Peyer's patch (tissue), 4 donors: Measurements from ENCODE around the gene HPSE2.

Experiments used
- POLR2A ChIP-seq, 2 donors: fragments of 450-650 bp; IDR thresholded peaks; one replicate each; pipeline ENCODE4 v1.5.1; 2017; ENCODE audit warnings: antibody characterized with exemption in 2 of 2, mild to moderate bottlenecking in 2 of 2, moderate library complexity in 2 of 2
- TF ChIP-seq, protein P1 (sequence below), 6 experiments: fragments of 450-650 bp in 4 of 6; fragments of 200-600 bp in 2 of 6; sonication (generic) in 1 of 6; IDR thresholded peaks; one replicate each; pipeline ENCODE4 v1.5.1; 2017 to 2019; ENCODE audit warnings: antibody characterized with exemption in 6 of 6, mild to moderate bottlenecking in 3 of 6, moderate library complexity in 1 of 6

GRCh38 chr10:98956576-98957260, 278.9 kb downstream of the HPSE2 start:
- TF ChIP-seq, protein P1, sequence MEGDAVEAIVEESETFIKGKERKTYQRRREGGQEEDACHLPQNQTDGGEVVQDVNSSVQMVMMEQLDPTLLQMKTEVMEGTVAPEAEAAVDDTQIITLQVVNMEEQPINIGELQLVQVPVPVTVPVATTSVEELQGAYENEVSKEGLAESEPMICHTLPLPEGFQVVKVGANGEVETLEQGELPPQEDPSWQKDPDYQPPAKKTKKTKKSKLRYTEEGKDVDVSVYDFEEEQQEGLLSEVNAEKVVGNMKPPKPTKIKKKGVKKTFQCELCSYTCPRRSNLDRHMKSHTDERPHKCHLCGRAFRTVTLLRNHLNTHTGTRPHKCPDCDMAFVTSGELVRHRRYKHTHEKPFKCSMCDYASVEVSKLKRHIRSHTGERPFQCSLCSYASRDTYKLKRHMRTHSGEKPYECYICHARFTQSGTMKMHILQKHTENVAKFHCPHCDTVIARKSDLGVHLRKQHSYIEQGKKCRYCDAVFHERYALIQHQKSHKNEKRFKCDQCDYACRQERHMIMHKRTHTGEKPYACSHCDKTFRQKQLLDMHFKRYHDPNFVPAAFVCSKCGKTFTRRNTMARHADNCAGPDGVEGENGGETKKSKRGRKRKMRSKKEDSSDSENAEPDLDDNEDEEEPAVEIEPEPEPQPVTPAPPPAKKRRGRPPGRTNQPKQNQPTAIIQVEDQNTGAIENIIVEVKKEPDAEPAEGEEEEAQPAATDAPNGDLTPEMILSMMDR (IDR thresholded peaks at IDR 0.05), result no peak
- TF ChIP-seq POLR2A (IDR thresholded peaks at IDR 0.05), result no peak
